Mammary epithelial cell (primary cell): Measurements from ENCODE around the gene RTF2.

Source experiments
- EZH2 ChIP-seq: IDR thresholded peaks from 2 replicates; pipeline ENCODE4 v1.6.1; 2012; ENCODE audit warnings: low read length, inconsistent platforms, borderline replicate concordance
- TF ChIP-seq, protein P1 (sequence below), 2 donors: IDR thresholded peaks in 1 of 2; conservative IDR thresholded peaks in 1 of 2; 2 replicates each; pipeline ENCODE4 v1.5.1; 2011 to 2012; ENCODE audit warnings: inconsistent platforms in 2 of 2, low read length in 2 of 2, mild to moderate bottlenecking in 2 of 2, control low read depth in 1 of 2, low read depth in 1 of 2; ENCODE audit not compliant: insufficient read depth in 1 of 2; ENCODE audit errors: extremely low read depth in 1 of 2

GRCh38 chr20:56424931-56425330, 43.5 kb upstream of the RTF2 start:
- TF ChIP-seq, protein P1, sequence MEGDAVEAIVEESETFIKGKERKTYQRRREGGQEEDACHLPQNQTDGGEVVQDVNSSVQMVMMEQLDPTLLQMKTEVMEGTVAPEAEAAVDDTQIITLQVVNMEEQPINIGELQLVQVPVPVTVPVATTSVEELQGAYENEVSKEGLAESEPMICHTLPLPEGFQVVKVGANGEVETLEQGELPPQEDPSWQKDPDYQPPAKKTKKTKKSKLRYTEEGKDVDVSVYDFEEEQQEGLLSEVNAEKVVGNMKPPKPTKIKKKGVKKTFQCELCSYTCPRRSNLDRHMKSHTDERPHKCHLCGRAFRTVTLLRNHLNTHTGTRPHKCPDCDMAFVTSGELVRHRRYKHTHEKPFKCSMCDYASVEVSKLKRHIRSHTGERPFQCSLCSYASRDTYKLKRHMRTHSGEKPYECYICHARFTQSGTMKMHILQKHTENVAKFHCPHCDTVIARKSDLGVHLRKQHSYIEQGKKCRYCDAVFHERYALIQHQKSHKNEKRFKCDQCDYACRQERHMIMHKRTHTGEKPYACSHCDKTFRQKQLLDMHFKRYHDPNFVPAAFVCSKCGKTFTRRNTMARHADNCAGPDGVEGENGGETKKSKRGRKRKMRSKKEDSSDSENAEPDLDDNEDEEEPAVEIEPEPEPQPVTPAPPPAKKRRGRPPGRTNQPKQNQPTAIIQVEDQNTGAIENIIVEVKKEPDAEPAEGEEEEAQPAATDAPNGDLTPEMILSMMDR (conservative IDR thresholded peaks at IDR 0.05 in 1 of 2, IDR thresholded peaks at IDR 0.05 in 1 of 2; ENCODE audit: extremely low read depth in 1 of 2, insufficient read depth in 1 of 2, low read depth in 1 of 2, low read length in 2 of 2): no peak
- TF ChIP-seq EZH2: no peak
